Measurements from ENCODE around the gene RAPGEF6. TPM values are rescaled to one million over a fixed set of nuclear protein-coding genes. Genes with fewer than 3 reads are reported as not detected.
"Not testable (repeated sequence)": the region's sequence is repeated elsewhere in the genome, so short reads cannot be mapped to it uniquely, and the experiment has no call there.

Gene RAPGEF6
- total and polyA plus RNA-seq, 4 donors, result 3.9 to 73.1 (median 10.8) TPM

- H3K27ac ChIP-seq (ENCODE audit: low read depth in 1 of 2, low read length in 1 of 2), result no peak overlapping the region
- H3K36me3 ChIP-seq (ENCODE audit: control insufficient read depth in 4 of 4, insufficient read depth in 4 of 4, low read length in 4 of 4), result no peaks in the 10 kb centered on the region
- TF ChIP-seq CTCF (IDR thresholded peaks at IDR 0.05; ENCODE audit: control extremely low read depth, extremely low read depth), result no peak
- H3K4me1 ChIP-seq (ENCODE audit: control insufficient read depth in 5 of 5, insufficient read depth in 5 of 5, low read length in 5 of 5), result peaks cover 0 to 18% (median 0%) of the 10 kb centered on the region in 5 donors
- no peak overlapping the region for H3K4me3 ChIP-seq
- H3K27me3 ChIP-seq (ENCODE audit: control insufficient read depth in 3 of 3, insufficient read depth in 3 of 3, low read length in 2 of 3), result no peaks in the 10 kb centered on the region
- ATAC-seq (ENCODE audit: insufficient read depth, low FRiP score) (no peak), DNase-seq (no peak)
- H3K9me3 ChIP-seq (ENCODE audit: control insufficient read depth in 4 of 4, insufficient read depth in 3 of 4, low read length in 3 of 4), result no peaks in the 10 kb centered on the region
- 90 to 97% methylated on average over 2 of the region's 2 CpGs for WGBS, 2 donors
- H3K9ac ChIP-seq (ENCODE audit: insufficient read depth in 1 of 2, low read length in 2 of 2), result no peak overlapping the region
Measured at GRCh38 chr5:131622633-131623032, 12.4 kb downstream of the RAPGEF6 start.

- H3K4me1 ChIP-seq (ENCODE audit: control insufficient read depth in 5 of 5, insufficient read depth in 5 of 5, low read length in 5 of 5), result peaks cover 0 to 13% (median 0%) of the 10 kb centered on the region in 5 donors
- not testable (repeated sequence) for DNase-seq; H3K36me3 ChIP-seq (ENCODE audit: control insufficient read depth in 4 of 4, insufficient read depth in 4 of 4, low read length in 4 of 4); H3K27ac ChIP-seq (ENCODE audit: low read depth in 1 of 2, low read length in 1 of 2); H3K9me3 ChIP-seq (ENCODE audit: control insufficient read depth in 4 of 4, insufficient read depth in 3 of 4, low read length in 3 of 4); H3K9ac ChIP-seq (ENCODE audit: insufficient read depth in 1 of 2, low read length in 2 of 2); H3K27me3 ChIP-seq (ENCODE audit: control insufficient read depth in 3 of 3, insufficient read depth in 3 of 3, low read length in 2 of 3); ATAC-seq (ENCODE audit: insufficient read depth, low FRiP score); H3K4me3 ChIP-seq
- WGBS, 2 donors, result 99 to 100% methylated on average over 2 of the region's 2 CpGs
Measured at GRCh38 chr5:131621164-131621563, 13.9 kb downstream of the RAPGEF6 start.

GRCh38 chr5:131619102-131619501 is 15.9 kb downstream of the RAPGEF6 start:
- WGBS, 2 donors, result 82 to 90% methylated on average over 8 of the region's 8 CpGs
- no peaks in the 10 kb centered on the region for H3K9me3 ChIP-seq (ENCODE audit: control insufficient read depth in 4 of 4, insufficient read depth in 3 of 4, low read length in 3 of 4)
- TF ChIP-seq CTCF (IDR thresholded peaks at IDR 0.05; ENCODE audit: control extremely low read depth, extremely low read depth), result no peak
- DNase-seq, result no peak
- no peak overlapping the region for H3K4me3 ChIP-seq
- no peak overlapping the region for H3K27ac ChIP-seq (ENCODE audit: low read depth in 1 of 2, low read length in 1 of 2)
- no peaks in the 10 kb centered on the region for H3K27me3 ChIP-seq (ENCODE audit: control insufficient read depth in 3 of 3, insufficient read depth in 3 of 3, low read length in 2 of 3)
- peaks cover 0 to 22% (median 0%) of the 10 kb centered on the region in 5 donors for H3K4me1 ChIP-seq (ENCODE audit: control insufficient read depth in 5 of 5, insufficient read depth in 5 of 5, low read length in 5 of 5)
- no peaks in the 10 kb centered on the region for H3K36me3 ChIP-seq (ENCODE audit: control insufficient read depth in 4 of 4, insufficient read depth in 4 of 4, low read length in 4 of 4)
- no peak overlapping the region for H3K9ac ChIP-seq (ENCODE audit: insufficient read depth in 1 of 2, low read length in 2 of 2)
- no peak for ATAC-seq (ENCODE audit: insufficient read depth, low FRiP score)

GRCh38 chr5:131617140-131617822 is 17.7 kb downstream of the RAPGEF6 start:
- Histone ChIP-seq H3K27me3 (ENCODE audit: control insufficient read depth in 3 of 3, insufficient read depth in 3 of 3, low read length in 2 of 3) (no peaks in the 10 kb centered on the region), H3K9ac (ENCODE audit: insufficient read depth in 1 of 2, low read length in 2 of 2) (no peak overlapping the region), H3K4me3 (no peak overlapping the region), H3K4me1 (ENCODE audit: control insufficient read depth in 5 of 5, insufficient read depth in 5 of 5, low read length in 5 of 5) (peaks cover 0 to 18% (median 0%) of the 10 kb centered on the region in 5 donors), H3K9me3 (ENCODE audit: control insufficient read depth in 4 of 4, insufficient read depth in 3 of 4, low read length in 3 of 4) (no peaks in the 10 kb centered on the region), H3K27ac (ENCODE audit: low read depth in 1 of 2, low read length in 1 of 2) (no peak overlapping the region), H3K36me3 (ENCODE audit: control insufficient read depth in 4 of 4, insufficient read depth in 4 of 4, low read length in 4 of 4) (no peaks in the 10 kb centered on the region)
- DNase-seq (no peak), ATAC-seq (ENCODE audit: insufficient read depth, low FRiP score) (no peak)
- WGBS, 2 donors, result 88 to 93% methylated on average over 11 of the region's 11 CpGs
- TF ChIP-seq CTCF (IDR thresholded peaks at IDR 0.05; ENCODE audit: control extremely low read depth, extremely low read depth), result no peak
